Colonic mucosa (tissue), 4 donors: ENCODE measurements around the gene MRPL52. TPM values are rescaled to one million over a fixed set of nuclear protein-coding genes. Genes with fewer than 3 reads are reported as not detected.

Source experiments
- DNase-seq: peaks from one replicate; pipeline ENCODE4 v3.0.0-alpha.2; 2020
- H3K27ac ChIP-seq: fragments of 200-600 bp; one replicate; pipeline ENCODE4 v1.8.0; 2021
- H3K27me3 ChIP-seq: fragments of 200-600 bp; one replicate; pipeline ENCODE4 v1.8.0; 2021
- H3K36me3 ChIP-seq: fragments of 200-600 bp; one replicate; pipeline ENCODE4 v1.8.0; 2021
- H3K4me1 ChIP-seq: fragments of 200-600 bp; one replicate; pipeline ENCODE4 v1.8.0; 2021; ENCODE audit warnings: mild to moderate bottlenecking
- H3K4me3 ChIP-seq: fragments of 200-600 bp; one replicate; pipeline ENCODE4 v1.8.0; 2021
- H3K9ac ChIP-seq, 2 donors: one replicate each; pipeline ENCODE4 v1.7.0; 2013; ENCODE audit warnings: control low read depth in 2 of 2, low read depth in 2 of 2, low read length in 2 of 2
- H3K9me3 ChIP-seq: fragments of 200-600 bp; one replicate; pipeline ENCODE4 v1.8.0; 2021
- CTCF ChIP-seq: fragments of 200-600 bp; IDR thresholded peaks from one replicate; pipeline ENCODE4 v1.8.0; 2022; ENCODE audit warnings: antibody characterized with exemption, mild to moderate bottlenecking
- intact Hi-C: fragments of 100-400 bp; cut with DNase I; formaldehyde crosslinking; loops from one replicate; pipeline ENCODE4 v1.14.1; 2022
- total RNA-seq, 2 donors: library from RNA; stranded (reverse); fragmentation: NEBNext Ultra II Directional in 1 of 2; extraction: Animal tissue kit (Norgen Biotek cat#: 25700) in 1 of 2; gene quantifications; one replicate each; pipeline ENCODE4 v1.2.1, GENCODE V29; 2021
- donor health status: healthy.
- donor health status: DM: no; HTN: no; CAD: no.
- donor health status: DM: no; HTN: no; CAD: no.

The MRPL52 gene
- total RNA-seq, 2 donors from 2014 or later: 79.1 to 156 TPM

- H3K27ac ChIP-seq: peak within 1 kb of the TSS; percentile 99
- peak; percentile 98 for DNase-seq
- peaks cover 23% of the 10 kb centered on the region for H3K36me3 ChIP-seq
- H3K4me3 ChIP-seq: peak within 1 kb of the TSS; percentile 57
- no peaks in the 10 kb centered on the region for H3K9me3 ChIP-seq
- peaks cover 7% of the 10 kb centered on the region for H3K4me1 ChIP-seq
- intact Hi-C loops: no loop called here
- H3K9ac ChIP-seq: peak within 1 kb of the TSS; percentile 95 to 98
- no peak for TF ChIP-seq CTCF
- H3K27me3 ChIP-seq: no peaks in the 10 kb centered on the region
Measured at GRCh38 chr14:22871224-22872032, 41.7 kb downstream of the MRPL52 start, which contains the start of gene LRP10. Gene LRP10 (plus strand): TSS chr14:22871740. CDS start chr14:22872304, 564 bp downstream.

- Histone ChIP-seq H3K36me3 (peaks cover 31% of the 10 kb centered on the region), H3K27me3 (no peaks in the 10 kb centered on the region), H3K9ac (peak overlapping the region; percentile 95 to 98), H3K4me3 (peak overlapping the region; percentile 57), H3K9me3 (no peaks in the 10 kb centered on the region), H3K27ac (peak overlapping the region; percentile 99), H3K4me1 (peaks cover 7% of the 10 kb centered on the region)
- intact Hi-C loops: no loop called here
- TF ChIP-seq CTCF: peak; percentile 95
- peak; percentile 94 for DNase-seq
Measured at GRCh38 chr14:22872033-22872832, 42.5 kb downstream of the MRPL52 start.

DNA sequence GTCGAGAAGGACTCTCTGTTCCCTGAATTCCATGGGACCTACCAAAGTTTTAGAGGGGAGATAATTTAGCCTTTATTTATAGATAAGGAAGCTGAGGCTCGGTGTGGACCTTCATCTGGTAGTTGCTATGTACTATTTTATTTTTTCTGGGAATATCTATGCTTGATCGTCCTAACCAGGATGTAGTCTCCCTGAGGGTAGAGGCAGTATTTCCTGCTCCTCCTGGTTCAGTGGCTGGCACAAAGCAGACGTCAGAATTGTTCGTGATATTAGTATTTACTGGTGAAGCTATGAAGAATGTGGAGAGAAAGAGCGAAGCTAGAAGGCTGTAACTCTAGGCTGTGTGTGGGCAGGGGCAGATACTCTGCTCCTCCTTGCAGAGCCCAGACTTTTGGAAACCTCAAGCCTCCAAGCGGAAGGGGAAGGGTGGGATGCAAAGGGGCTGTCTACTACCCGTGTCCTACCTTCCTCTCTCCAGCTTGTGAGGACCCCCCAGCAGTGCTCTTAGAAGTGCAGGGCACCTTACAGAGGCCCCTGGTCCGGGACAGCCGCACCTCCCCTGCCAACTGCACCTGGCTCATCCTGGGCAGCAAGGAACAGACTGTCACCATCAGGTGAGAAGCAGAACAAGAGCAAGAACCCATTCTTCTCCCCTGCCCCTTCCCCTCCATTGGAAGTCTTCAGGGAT is 43.3 kb downstream of the MRPL52 start:
- Histone ChIP-seq H3K9me3 (no peaks in the 10 kb centered on the region), H3K36me3 (peaks cover 37% of the 10 kb centered on the region), H3K27me3 (no peaks in the 10 kb centered on the region), H3K4me3 (peak overlapping the region; percentile 57), H3K9ac (peak overlapping the region; percentile 95 to 98), H3K4me1 (peaks cover 7% of the 10 kb centered on the region), H3K27ac (peak overlapping the region; percentile 99)
- intact Hi-C loops: no loop called here
- TF ChIP-seq CTCF: no peak
- DNase-seq: no peak

DNA sequence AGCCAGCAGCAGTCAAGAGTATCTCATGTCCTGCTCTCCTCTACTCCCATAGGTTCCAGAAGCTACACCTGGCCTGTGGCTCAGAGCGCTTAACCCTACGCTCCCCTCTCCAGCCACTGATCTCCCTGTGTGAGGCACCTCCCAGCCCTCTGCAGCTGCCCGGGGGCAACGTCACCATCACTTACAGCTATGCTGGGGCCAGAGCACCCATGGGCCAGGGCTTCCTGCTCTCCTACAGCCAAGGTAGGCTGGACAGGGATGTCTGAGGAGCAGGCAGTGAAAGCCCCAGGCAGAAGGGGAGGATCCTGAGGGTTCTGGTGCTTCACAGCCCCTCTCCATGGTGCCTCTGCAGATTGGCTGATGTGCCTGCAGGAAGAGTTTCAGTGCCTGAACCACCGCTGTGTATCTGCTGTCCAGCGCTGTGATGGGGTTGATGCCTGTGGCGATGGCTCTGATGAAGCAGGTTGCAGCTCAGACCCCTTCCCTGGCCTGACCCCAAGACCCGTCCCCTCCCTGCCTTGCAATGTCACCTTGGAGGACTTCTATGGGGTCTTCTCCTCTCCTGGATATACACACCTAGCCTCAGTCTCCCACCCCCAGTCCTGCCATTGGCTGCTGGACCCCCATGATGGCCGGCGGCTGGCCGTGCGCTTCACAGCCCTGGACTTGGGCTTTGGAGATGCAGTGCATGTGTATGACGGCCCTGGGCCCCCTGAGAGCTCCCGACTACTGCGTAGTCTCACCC is 45.5 kb downstream of the MRPL52 start:
- Histone ChIP-seq H3K9me3 (no peaks in the 10 kb centered on the region), H3K27ac (no peak overlapping the region), H3K36me3 (peaks cover 37% of the 10 kb centered on the region), H3K9ac (no peak overlapping the region), H3K4me3 (no peak overlapping the region), H3K4me1 (peaks cover 7% of the 10 kb centered on the region), H3K27me3 (no peaks in the 10 kb centered on the region)
- no peak for DNase-seq
- intact Hi-C loops: no loop called here
- TF ChIP-seq CTCF: no peak
